HG03103 (cell line): Measurements from ENCODE around the gene SAMD4A.

Source experiments
- ATAC-seq: cut with Tn5 transposase; IDR thresholded peaks from one replicate; pipeline ENCODE4 v1.9.1; 2021; ENCODE audit warnings: low read depth; ENCODE audit not compliant: unreplicated experiment

SAMD4A gene

DNA sequence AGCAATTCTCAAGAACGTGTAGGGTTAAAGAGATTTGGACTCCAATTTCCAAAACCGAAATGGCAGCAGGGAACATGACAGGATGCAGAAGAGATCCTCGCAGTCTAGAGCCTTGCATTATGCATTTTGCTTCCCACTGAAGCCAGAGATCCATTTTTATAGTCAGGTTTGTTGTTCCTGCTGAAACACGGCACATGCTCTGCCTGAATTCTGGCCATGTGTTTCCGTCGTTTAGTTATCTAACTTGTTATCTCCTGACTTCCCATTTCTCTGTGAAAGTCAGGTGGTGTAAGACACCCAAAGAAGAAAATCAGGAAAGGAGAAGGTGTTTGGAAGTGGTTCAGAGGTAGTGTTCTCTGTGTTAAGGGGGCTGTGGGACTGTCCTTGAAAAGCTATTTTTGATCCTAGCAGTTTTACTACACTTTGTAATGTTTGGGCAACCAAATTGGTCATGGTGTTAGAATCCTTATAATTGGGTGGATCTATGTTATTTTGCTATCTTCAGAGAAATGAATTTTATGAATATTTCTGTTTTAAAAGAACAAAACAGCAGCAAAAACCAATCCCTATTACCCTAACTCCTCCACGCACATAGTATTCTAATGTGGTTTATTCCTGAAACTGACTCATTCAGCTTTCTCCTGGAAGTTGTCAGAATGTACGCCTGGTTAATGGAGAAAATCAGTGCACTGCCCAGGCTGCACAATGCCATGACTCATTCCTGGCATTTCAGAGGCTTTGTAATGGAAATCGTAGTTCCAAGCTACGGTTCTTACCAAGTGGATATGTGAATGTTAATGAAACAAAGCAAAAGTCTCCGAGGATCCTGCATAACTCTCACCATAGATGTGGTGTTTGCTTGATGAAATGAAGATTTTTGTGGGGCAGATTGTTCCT is 110.1 kb downstream of the SAMD4A start:
- ATAC-seq: no peak

DNA sequence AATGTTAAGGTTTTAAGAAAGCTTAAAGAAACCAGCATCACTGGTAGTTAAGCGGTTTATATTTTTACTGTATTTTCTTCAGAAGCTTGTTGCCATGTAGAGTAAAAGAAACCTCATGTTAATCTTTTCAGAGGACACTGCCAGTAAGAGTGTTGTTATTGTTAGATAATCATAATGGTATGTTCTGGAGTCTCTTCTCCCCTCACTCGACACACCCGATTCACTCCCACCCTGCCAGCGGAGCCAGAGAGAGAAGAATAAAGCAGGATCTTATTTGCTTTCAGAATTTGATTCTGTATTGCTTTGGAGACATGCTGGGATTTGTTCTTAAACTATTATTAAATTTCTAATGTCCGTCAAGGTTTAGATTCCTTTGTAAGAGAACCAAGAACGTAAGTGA is 113.7 kb downstream of the SAMD4A start:
- no peak for ATAC-seq

- ATAC-seq: no peak
Observed at GRCh38 chr14:54681811-54682261, 114.9 kb downstream of the SAMD4A start.

GRCh38 chr14:54682578-54682977 is 115.7 kb downstream of the SAMD4A start:
- no peak for ATAC-seq

DNA sequence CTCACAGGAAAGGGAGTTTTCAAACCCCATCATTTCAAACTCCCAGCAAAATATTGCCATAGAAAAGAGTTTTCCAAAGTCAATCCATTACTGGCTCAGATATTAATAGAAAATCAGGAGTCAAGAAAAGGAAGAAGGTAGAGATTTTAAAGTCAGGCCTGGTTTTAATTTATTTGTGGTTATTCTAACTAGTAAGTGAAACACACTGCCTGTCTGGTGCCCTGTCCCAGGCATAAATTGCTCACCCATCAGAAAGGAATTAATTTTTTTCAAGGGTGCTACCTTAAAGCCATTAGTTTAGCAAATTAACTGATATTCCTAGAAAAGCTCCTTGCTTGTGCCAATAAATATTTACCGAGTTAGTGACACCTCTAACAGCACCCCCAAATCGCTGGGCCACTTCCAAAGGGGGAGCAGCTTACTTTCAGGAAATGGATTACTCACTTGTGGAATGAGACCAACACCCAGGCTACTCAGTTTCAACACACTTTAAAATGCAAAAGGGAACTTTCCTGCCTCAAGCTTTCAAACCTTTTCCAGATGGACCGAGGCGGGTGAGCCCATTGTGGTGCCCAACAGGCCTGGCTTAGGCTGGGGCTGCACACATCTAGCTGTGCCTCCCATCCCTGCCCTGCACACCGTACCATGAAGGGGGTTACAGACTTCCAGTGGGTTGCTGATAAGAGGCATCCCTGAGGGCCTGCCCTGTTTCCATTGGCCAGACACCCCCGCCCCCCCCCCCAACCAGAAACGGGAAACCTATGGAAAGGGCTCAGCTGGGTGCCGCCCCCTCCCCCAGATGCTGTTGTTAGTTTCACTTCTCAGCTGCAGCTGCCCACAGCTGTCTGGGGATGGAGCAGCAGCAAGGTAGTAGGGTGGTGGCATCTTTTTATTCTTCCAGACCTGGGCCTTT is 117.2 kb downstream of the SAMD4A start:
- no peak for ATAC-seq

- no peak for ATAC-seq
Observed at GRCh38 chr14:54685286-54685845, 118.4 kb downstream of the SAMD4A start.

- ATAC-seq: no peak
Observed at GRCh38 chr14:54686219-54686870, 119.4 kb downstream of the SAMD4A start.

- no peak for ATAC-seq
Observed at GRCh38 chr14:54686871-54687749, 120.2 kb downstream of the SAMD4A start.

GRCh38 chr14:54687750-54688119 is 120.8 kb downstream of the SAMD4A start:
- no peak for ATAC-seq

- ATAC-seq: no peak
Observed at GRCh38 chr14:54688229-54688628, 121.3 kb downstream of the SAMD4A start.

DNA sequence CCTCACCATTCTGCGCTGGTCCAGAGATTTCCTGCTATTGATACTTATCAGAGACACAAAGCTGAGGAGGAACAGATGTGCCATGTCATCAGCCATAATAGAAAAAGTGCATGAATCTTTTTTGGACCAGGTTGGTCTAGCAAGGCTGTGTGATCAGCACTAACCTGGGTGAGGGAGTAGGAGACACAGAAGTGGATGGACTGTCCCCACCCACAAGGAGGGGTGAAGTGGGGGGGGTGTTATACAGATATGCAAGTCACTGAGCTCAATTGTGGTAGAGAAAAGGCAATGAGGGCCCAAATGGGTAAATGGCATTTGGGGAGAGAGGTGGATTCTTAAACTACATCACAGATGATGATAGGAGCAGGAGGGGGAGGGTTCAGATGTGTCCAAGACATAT is 123.0 kb downstream of the SAMD4A start:
- ATAC-seq: no peak

GRCh38 chr14:54690887-54691286 is 124.0 kb downstream of the SAMD4A start:
- no peak for ATAC-seq

- ATAC-seq: no peak
Observed at GRCh38 chr14:54691525-54692283, 124.8 kb downstream of the SAMD4A start.

GRCh38 chr14:54692284-54692772 is 125.4 kb downstream of the SAMD4A start:
- no peak for ATAC-seq

DNA sequence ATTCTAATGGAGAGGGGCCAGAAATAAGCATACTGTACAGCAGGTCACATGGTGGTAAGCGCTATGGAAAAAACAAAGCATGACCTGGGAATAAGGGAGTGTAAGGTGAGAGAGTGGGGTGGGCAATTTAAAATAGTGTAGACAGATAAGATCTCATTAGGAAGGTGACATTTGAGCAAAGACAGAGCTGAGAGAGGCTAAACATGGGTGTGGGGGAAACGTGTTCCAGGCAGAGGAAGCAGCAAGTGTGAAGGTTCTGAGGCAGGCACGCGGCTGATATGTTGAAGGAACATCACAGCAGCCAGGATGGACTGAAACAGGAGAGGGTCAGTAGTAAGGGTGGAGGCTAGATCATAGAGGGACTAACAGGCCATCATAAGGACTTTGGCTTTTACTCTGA is 126.8 kb downstream of the SAMD4A start:
- no peak for ATAC-seq

- no peak for ATAC-seq
Observed at GRCh38 chr14:54695196-54695595, 128.3 kb downstream of the SAMD4A start.

DNA sequence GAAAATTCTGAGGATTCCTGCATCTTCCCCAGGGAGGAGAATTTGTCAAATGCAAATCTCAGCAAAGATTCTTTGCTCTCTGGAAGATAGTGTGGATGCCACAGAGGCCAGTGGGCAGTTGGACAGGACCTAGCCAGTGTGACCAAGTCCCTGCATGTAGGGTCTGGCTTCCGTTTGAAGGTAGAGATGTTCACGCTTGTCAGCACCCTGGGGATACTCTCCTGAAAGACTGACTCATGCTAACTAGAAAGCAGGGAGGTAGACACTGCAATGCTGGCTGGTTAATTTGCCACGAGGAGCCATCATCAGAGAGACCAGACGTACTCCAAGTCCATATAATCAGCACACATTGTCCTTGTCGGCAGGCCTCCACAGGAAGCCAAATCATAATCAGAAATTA is 130.1 kb downstream of the SAMD4A start:
- no peak for ATAC-seq

GRCh38 chr14:54697803-54698202 is 130.9 kb downstream of the SAMD4A start:
- ATAC-seq: no peak

- ATAC-seq: no peak
Observed at GRCh38 chr14:54698501-54698900, 131.6 kb downstream of the SAMD4A start.
